Trophoblast cell (in vitro differentiated cells and primary cell): ENCODE data around the gene AHCYL1.
A peak's percentile ranks its signal among the peaks of the same experiment; 100 is the strongest.

ENCODE experiments used
- DNase-seq, 2 donors: peaks; one replicate each; pipeline ENCODE4 v3.0.0-alpha.2; 2016
- H2AFZ ChIP-seq: 2 replicates; pipeline ENCODE4 v1.6.1; 2013; ENCODE audit warnings: low read length, moderate library complexity, mild to moderate bottlenecking; ENCODE audit not compliant: insufficient read depth, poor library complexity
- H2AK5ac ChIP-seq: 2 replicates; pipeline ENCODE4 v1.6.1; 2013; ENCODE audit warnings: mild to moderate bottlenecking, low read length
- H2BK120ac ChIP-seq: 2 replicates; pipeline ENCODE4 v1.6.1; 2013; ENCODE audit warnings: low read length, mild to moderate bottlenecking, moderate library complexity; ENCODE audit not compliant: insufficient read depth, poor library complexity
- H2BK12ac ChIP-seq: 2 replicates; pipeline ENCODE4 v1.6.1; 2013; ENCODE audit warnings: mild to moderate bottlenecking, low read length, moderate library complexity
- H2BK5ac ChIP-seq: 2 replicates; pipeline ENCODE4 v1.6.1; 2013; ENCODE audit warnings: low read length, low read depth, moderate library complexity, mild to moderate bottlenecking; ENCODE audit not compliant: poor library complexity
- H3K14ac ChIP-seq: 2 replicates; pipeline ENCODE4 v1.6.1; 2013; ENCODE audit warnings: mild to moderate bottlenecking, low read length
- H3K18ac ChIP-seq: 2 replicates; pipeline ENCODE4 v1.6.1; 2013; ENCODE audit warnings: mild to moderate bottlenecking, low read length
- H3K23ac ChIP-seq: 2 replicates; pipeline ENCODE4 v1.6.1; 2013; ENCODE audit warnings: low read length
- H3K27ac ChIP-seq: 2 replicates; pipeline ENCODE4 v1.5.1; 2013; ENCODE audit warnings: low read depth, mild to moderate bottlenecking, inconsistent platforms, low read length, moderate library complexity
- H3K27me3 ChIP-seq: 2 replicates; pipeline ENCODE4 v1.6.1; 2013; ENCODE audit warnings: inconsistent platforms, mild to moderate bottlenecking, low read length, moderate library complexity; ENCODE audit not compliant: insufficient read depth
- H3K36me3 ChIP-seq, 2 experiments: 1 replicate in 1 of 2; 2 replicates in 1 of 2; pipeline ENCODE4 v1.6.1; 2013; ENCODE audit warnings: low read length in 2 of 2, mild to moderate bottlenecking in 2 of 2, moderate library complexity in 1 of 2; ENCODE audit not compliant: insufficient read depth in 2 of 2, control insufficient read depth in 1 of 2
- H3K4ac ChIP-seq: 2 replicates; pipeline ENCODE4 v1.6.1; 2013; ENCODE audit warnings: low read depth, mild to moderate bottlenecking, low read length, moderate library complexity
- H3K4me1 ChIP-seq, 2 experiments: 1 replicate in 1 of 2; 2 replicates in 1 of 2; pipeline ENCODE4 v1.6.1; 2013; ENCODE audit warnings: low read length in 2 of 2, mild to moderate bottlenecking in 2 of 2, moderate library complexity in 1 of 2; ENCODE audit not compliant: insufficient read depth in 2 of 2, control insufficient read depth in 1 of 2
- H3K4me2 ChIP-seq: 2 replicates; pipeline ENCODE4 v1.6.1; 2013; ENCODE audit warnings: inconsistent platforms, mild to moderate bottlenecking, low read length, moderate library complexity
- H3K4me3 ChIP-seq: 2 replicates; pipeline ENCODE4 v1.5.1; 2013; ENCODE audit warnings: mild to moderate bottlenecking, low read depth, low read length, inconsistent platforms
- H3K79me1 ChIP-seq: one replicate; pipeline ENCODE4 v1.6.1; 2013; ENCODE audit warnings: low read length
- H3K79me2 ChIP-seq: 2 replicates; pipeline ENCODE4 v1.6.1; 2013; ENCODE audit warnings: low read length, mild to moderate bottlenecking; ENCODE audit not compliant: control insufficient read depth, insufficient read depth, poor library complexity
- H3K9ac ChIP-seq: 2 replicates; pipeline ENCODE4 v1.6.1; 2013; ENCODE audit warnings: mild to moderate bottlenecking, low read length
- H3K9me3 ChIP-seq: 2 replicates; pipeline ENCODE4 v1.6.1; 2013; ENCODE audit warnings: low read depth, mild to moderate bottlenecking, control low read depth, inconsistent platforms, low read length; ENCODE audit not compliant: insufficient read depth
- H4K12ac ChIP-seq: 2 replicates; pipeline ENCODE4 v1.6.1; 2013; ENCODE audit warnings: low read depth, mild to moderate bottlenecking, low read length, moderate library complexity
- H4K8ac ChIP-seq: 2 replicates; pipeline ENCODE4 v1.6.1; 2013; ENCODE audit warnings: low read depth, mild to moderate bottlenecking, low read length, moderate library complexity
- H4K91ac ChIP-seq: one replicate; pipeline ENCODE4 v1.6.1; 2013; ENCODE audit warnings: low read depth, mild to moderate bottlenecking, low read length, moderate library complexity
- WGBS: extraction: QIAGEN DNeasy Blood & Tissue Kit; methylation state at CpG from one replicate; pipeline ENCODE4 v1.1.7; 2013; ENCODE audit warnings: missing lambda C conversion rate; ENCODE audit not compliant: insufficient read length, insufficient coverage; ENCODE audit errors: extremely low coverage; 5-methylcytosine and 5-hydroxymethylcytosine counted together

The AHCYL1 gene

DNA sequence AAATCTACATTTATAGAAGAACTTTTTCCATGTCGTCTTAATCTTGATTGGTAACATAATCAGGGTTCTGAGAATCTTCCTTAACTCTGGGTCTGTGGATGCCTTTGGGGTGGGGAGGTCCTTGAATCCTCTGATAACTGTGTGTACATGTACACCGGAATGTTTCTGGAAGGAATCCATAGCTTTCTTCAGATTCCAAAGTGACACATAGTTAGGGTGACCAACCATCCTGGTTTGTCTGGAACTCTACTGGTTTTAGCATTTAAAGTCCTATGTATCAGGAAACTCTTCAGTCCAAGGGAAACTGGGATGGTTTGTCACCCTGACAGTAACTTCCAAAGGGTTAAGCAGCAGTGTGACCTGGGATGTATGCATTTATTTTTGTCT lies 66.7 kb downstream of the AHCYL1 start:
- H3K27ac ChIP-seq: no peak overlapping the region
- H4K8ac ChIP-seq: no peak overlapping the region
- no peak overlapping the region for H4K91ac ChIP-seq
- no peaks in the 10 kb centered on the region for H3K4me1 ChIP-seq
- H3K36me3 ChIP-seq: peaks cover 73 to 88% of the 10 kb centered on the region in 2 experiments
- no peak overlapping the region for H3K18ac ChIP-seq
- H3K9me3 ChIP-seq: no peaks in the 10 kb centered on the region
- H3K14ac ChIP-seq: no peak overlapping the region
- H3K79me2 ChIP-seq: no peaks in the 10 kb centered on the region
- no peak overlapping the region for H2AK5ac ChIP-seq
- H3K79me1 ChIP-seq: no peaks in the 10 kb centered on the region
- H3K4ac ChIP-seq: no peak overlapping the region
- H2AFZ ChIP-seq: no peak overlapping the region
- no peak overlapping the region for H4K12ac ChIP-seq
- no peak overlapping the region for H2BK120ac ChIP-seq
- H3K4me2 ChIP-seq: no peak overlapping the region
- WGBS: no CpG with 5 or more reads among the region's 2 CpGs
- H3K4me3 ChIP-seq: no peak overlapping the region
- no peak overlapping the region for H2BK12ac ChIP-seq
- no peaks in the 10 kb centered on the region for H3K27me3 ChIP-seq
- no peak overlapping the region for H3K9ac ChIP-seq
- H2BK5ac ChIP-seq: no peak overlapping the region
- H3K23ac ChIP-seq: no peak overlapping the region
- no peak for DNase-seq

- Histone ChIP-seq H2BK5ac (no peak overlapping the region), H3K23ac (no peak overlapping the region), H3K4me1 (peaks cover 13 to 14% of the 10 kb centered on the region in 2 experiments), H2BK120ac (no peak overlapping the region), H4K12ac (no peak overlapping the region), H3K14ac (no peak overlapping the region), H4K91ac (no peak overlapping the region), H3K4ac (no peak overlapping the region), H2AK5ac (no peak overlapping the region), H3K9ac (no peak overlapping the region), H2AFZ (no peak overlapping the region), H3K18ac (no peak overlapping the region), H3K4me2 (no peak overlapping the region), H2BK12ac (no peak overlapping the region), H3K27ac (no peak overlapping the region), H3K9me3 (no peaks in the 10 kb centered on the region), H3K4me3 (no peak overlapping the region), H3K36me3 (peaks cover 67 to 81% of the 10 kb centered on the region in 2 experiments), H4K8ac (no peak overlapping the region), H3K79me1 (peaks cover 2% of the 10 kb centered on the region), H3K79me2 (no peaks in the 10 kb centered on the region), H3K27me3 (no peaks in the 10 kb centered on the region)
- DNase-seq: peak; percentile 44 to 85
- no CpG with 5 or more reads among the region's 16 CpGs for WGBS
These were observed 69.2 kb downstream of the AHCYL1 start for GRCh38 chr1:110053552-110054428.

DNA sequence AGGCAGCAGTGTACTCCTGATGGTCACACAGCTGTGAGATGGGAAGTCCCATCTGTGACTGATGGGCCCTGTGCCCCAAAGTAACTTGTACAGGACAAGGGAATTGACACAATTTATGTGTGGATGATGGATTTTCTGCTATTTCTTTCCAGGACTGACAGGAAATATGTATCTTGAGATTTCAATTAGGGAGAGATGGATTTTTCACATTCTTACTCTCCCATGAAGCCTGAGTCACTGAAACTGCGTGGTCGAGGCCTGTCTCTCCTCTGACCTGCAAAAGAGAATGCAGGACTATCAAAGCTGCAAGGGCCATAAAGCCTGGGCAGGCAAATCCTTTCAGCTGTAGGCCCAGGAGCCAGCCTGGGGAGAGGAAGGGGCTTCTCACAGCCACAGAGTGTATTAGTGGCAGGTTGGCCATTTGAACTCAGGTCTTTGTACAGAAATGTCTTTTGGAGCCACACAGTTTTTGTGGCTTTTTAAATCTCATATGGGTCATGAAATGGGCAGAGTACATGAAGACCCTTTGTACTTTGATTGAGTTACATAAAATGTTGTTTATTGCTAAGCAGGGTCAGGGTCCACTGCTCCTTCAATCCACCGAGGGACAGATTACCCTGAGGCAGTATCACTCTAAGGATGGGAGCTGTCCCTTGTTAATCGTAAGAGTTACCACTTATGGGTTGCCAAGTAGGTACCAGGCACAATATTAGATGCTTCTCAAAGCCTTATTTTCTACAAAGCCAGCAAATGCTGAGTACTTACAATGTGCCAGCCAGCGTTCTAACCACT lies 71.1 kb downstream of the AHCYL1 start:
- Histone ChIP-seq H2AK5ac (no peak overlapping the region), H2AFZ (no peak overlapping the region), H3K4me3 (no peak overlapping the region), H2BK5ac (no peak overlapping the region), H4K12ac (no peak overlapping the region), H2BK12ac (no peak overlapping the region), H3K27ac (no peak overlapping the region), H2BK120ac (no peak overlapping the region), H3K79me1 (peaks cover 8% of the 10 kb centered on the region), H3K9me3 (no peaks in the 10 kb centered on the region), H3K79me2 (no peaks in the 10 kb centered on the region), H4K91ac (no peak overlapping the region), H3K27me3 (no peaks in the 10 kb centered on the region), H3K4ac (no peak overlapping the region), H4K8ac (no peak overlapping the region), H3K18ac (no peak overlapping the region), H3K23ac (no peak overlapping the region), H3K36me3 (peaks cover 57 to 67% of the 10 kb centered on the region in 2 experiments), H3K4me1 (peaks cover 27 to 28% of the 10 kb centered on the region in 2 experiments), H3K9ac (no peak overlapping the region), H3K14ac (no peak overlapping the region), H3K4me2 (no peak overlapping the region)
- no CpG with 5 or more reads among the region's 5 CpGs for WGBS
- DNase-seq: peak in 1 of 2 donors; percentile 22

DNA sequence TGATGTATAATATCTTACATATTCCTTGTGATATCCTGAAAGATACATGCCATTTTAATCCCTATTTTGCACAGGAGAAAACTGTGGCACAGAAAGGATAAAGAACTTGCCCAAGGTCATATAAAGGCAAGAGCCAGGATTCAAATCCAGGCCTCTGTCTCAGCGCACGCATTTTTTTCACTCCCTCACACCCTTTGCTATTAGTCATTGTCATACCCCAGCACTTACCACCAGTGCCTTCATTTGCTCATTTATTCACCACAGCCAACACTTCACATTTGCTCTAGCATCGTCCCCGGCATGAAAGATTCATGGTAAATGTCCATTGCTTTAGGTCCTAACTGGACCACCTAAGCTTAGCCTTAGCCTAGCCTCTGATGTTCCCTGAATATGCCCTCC lies 71.7 kb downstream of the AHCYL1 start:
- WGBS: no CpG with 5 or more reads among the region's 4 CpGs

More for the DNA sequence above, 71.7 kb downstream of the AHCYL1 start:
- H2BK12ac ChIP-seq: no peak overlapping the region
- H3K27ac ChIP-seq: no peak overlapping the region
- peaks cover 8% of the 10 kb centered on the region for H3K79me1 ChIP-seq
- H3K36me3 ChIP-seq: peaks cover 54 to 61% of the 10 kb centered on the region in 2 experiments
- no peak overlapping the region for H4K91ac ChIP-seq
- H2BK120ac ChIP-seq: no peak overlapping the region
- H4K8ac ChIP-seq: no peak overlapping the region
- H3K79me2 ChIP-seq: no peaks in the 10 kb centered on the region
- DNase-seq: no peak
- no peak overlapping the region for H3K4me2 ChIP-seq
- H3K23ac ChIP-seq: no peak overlapping the region
- no peak overlapping the region for H4K12ac ChIP-seq
- no peak overlapping the region for H3K4ac ChIP-seq
- no peak overlapping the region for H2AK5ac ChIP-seq
- no peak overlapping the region for H3K14ac ChIP-seq
- no peaks in the 10 kb centered on the region for H3K27me3 ChIP-seq
- no peaks in the 10 kb centered on the region for H3K9me3 ChIP-seq
- no peak overlapping the region for H2AFZ ChIP-seq
- no peak overlapping the region for H2BK5ac ChIP-seq
- no peak overlapping the region for H3K9ac ChIP-seq
- peaks cover 33% of the 10 kb centered on the region in 2 experiments for H3K4me1 ChIP-seq
- H3K4me3 ChIP-seq: no peak overlapping the region
- no peak overlapping the region for H3K18ac ChIP-seq
